WTC11 (cell line): ENCODE results near the gene GALNT9. TPM values are rescaled to one million over a fixed set of nuclear protein-coding genes. Genes with fewer than 3 reads are reported as not detected.

ENCODE experiments used
- ATAC-seq: fragments of 200-7000 bp; cut with Tn5 transposase; 2 replicates; pipeline ENCODE4 v1.10.0; 2021; ENCODE audit warnings: mild to moderate bottlenecking, moderate library complexity
- CTCF ChIA-PET: fragments of 300-600 bp; sonication (Branson Sonifier 250); formaldehyde crosslinking; loops from one replicate; lab custom pipeline; 2021; ENCODE audit warnings: antibody characterized with exemption; lab: Charles Lee
- POLR2A ChIA-PET: fragments of 350-600 bp; sonication (Branson Sonifier 250); formaldehyde crosslinking; loops from one replicate; lab custom pipeline; 2021; ENCODE audit warnings: antibody characterized with exemption; lab: Charles Lee
- DNase-seq: peaks from one replicate; pipeline ENCODE4 v3.0.0; 2021; ENCODE audit warnings: low spot score
- H3K27ac Mint-ChIP-seq: 2 replicates; pipeline ENCODE4 v1.8.0; 2021; ENCODE audit warnings: mixed read lengths
- H3K27me3 Mint-ChIP-seq: 2 replicates; pipeline ENCODE4 v1.8.0; 2021; ENCODE audit warnings: low read depth, mild to moderate bottlenecking, moderate library complexity, mixed read lengths
- H3K36me3 Mint-ChIP-seq: 2 replicates; pipeline ENCODE4 v1.8.0; 2021; ENCODE audit warnings: mixed read lengths
- H3K4me1 Mint-ChIP-seq: 2 replicates; pipeline ENCODE4 v1.8.0; 2022; ENCODE audit warnings: mixed read lengths
- H3K4me3 Mint-ChIP-seq: 2 replicates; pipeline ENCODE4 v1.8.0; 2021; ENCODE audit warnings: mild to moderate bottlenecking, moderate library complexity, mixed read lengths
- H3K9me3 Mint-ChIP-seq: 2 replicates; pipeline ENCODE4 v1.8.0; 2021; ENCODE audit warnings: mixed read lengths
- AR ChIP-seq: fragments of 250-450 bp; sonication (Bioruptor Pico); IDR thresholded peaks from 2 replicates; pipeline ENCODE4 v1.9.0; 2021; ENCODE audit warnings: mild to moderate bottlenecking
- ARID4B ChIP-seq: sonication (generic); formaldehyde crosslinking; IDR thresholded peaks from 2 replicates; pipeline ENCODE4 v1.8.0; 2023; ENCODE audit warnings: missing genetic modification reagents, mild to moderate bottlenecking, borderline replicate concordance
- CTCF ChIP-seq: fragments of 200-600 bp; IDR thresholded peaks from 2 replicates; pipeline ENCODE4 v1.8.0; 2022; ENCODE audit warnings: antibody characterized with exemption
- ERG ChIP-seq: fragments of 250-450 bp; sonication (Bioruptor Pico); IDR thresholded peaks from 2 replicates; pipeline ENCODE4 v1.8.0; 2021; ENCODE audit warnings: mild to moderate bottlenecking
- ESRRA ChIP-seq: sonication (generic); formaldehyde crosslinking; IDR thresholded peaks from 2 replicates; pipeline ENCODE4 v1.8.1; 2022; ENCODE audit warnings: mild to moderate bottlenecking, missing genetic modification reagents, borderline replicate concordance
- HMGA2 ChIP-seq: fragments of 250-450 bp; sonication (Bioruptor Pico); IDR thresholded peaks from 2 replicates; pipeline ENCODE4 v1.4.0; 2021; ENCODE audit warnings: mild to moderate bottlenecking, moderate library complexity
- MXD4 ChIP-seq: fragments of 250-450 bp; sonication (Bioruptor Pico); IDR thresholded peaks from 2 replicates; pipeline ENCODE4 v1.8.0; 2021; ENCODE audit warnings: mild to moderate bottlenecking, moderate library complexity, borderline replicate concordance
- NR1H2 ChIP-seq: sonication (generic); formaldehyde crosslinking; IDR thresholded peaks from 2 replicates; pipeline ENCODE4 v1.9.0; 2021; ENCODE audit warnings: mild to moderate bottlenecking, moderate library complexity, missing genetic modification reagents
- NR2C2 ChIP-seq: sonication (generic); formaldehyde crosslinking; IDR thresholded peaks from 2 replicates; pipeline ENCODE4 v1.8.0; 2022; ENCODE audit warnings: mild to moderate bottlenecking, missing genetic modification reagents
- TP53 ChIP-seq: sonication (generic); formaldehyde crosslinking; IDR thresholded peaks from 2 replicates; pipeline ENCODE4 v1.8.1; 2023; ENCODE audit warnings: mild to moderate bottlenecking, missing genetic modification reagents
- USF1 ChIP-seq: sonication (generic); formaldehyde crosslinking; IDR thresholded peaks from 2 replicates; pipeline ENCODE4 v1.8.0; 2022; ENCODE audit warnings: mild to moderate bottlenecking, missing genetic modification reagents
- ZBTB21 ChIP-seq: sonication (generic); formaldehyde crosslinking; IDR thresholded peaks from 2 replicates; pipeline ENCODE4 v1.8.1; 2023; ENCODE audit warnings: mild to moderate bottlenecking, missing genetic modification reagents, borderline replicate concordance
- ZNF232 ChIP-seq: sonication (generic); formaldehyde crosslinking; IDR thresholded peaks from 2 replicates; pipeline ENCODE4 v1.8.0; 2022; ENCODE audit warnings: mild to moderate bottlenecking, missing genetic modification reagents
- ZNF281 ChIP-seq: sonication (generic); formaldehyde crosslinking; IDR thresholded peaks from 2 replicates; pipeline ENCODE4 v1.8.0; 2023; ENCODE audit warnings: mild to moderate bottlenecking, missing genetic modification reagents
- ZNF416 ChIP-seq: fragments of 250-450 bp; sonication (Bioruptor Pico); IDR thresholded peaks from 2 replicates; pipeline ENCODE4 v1.9.0; 2021; ENCODE audit warnings: mild to moderate bottlenecking, inconsistent platforms
- ZSCAN18 ChIP-seq: fragments of 250-450 bp; sonication (Bioruptor Pico); IDR thresholded peaks from 2 replicates; pipeline ENCODE4 v2.1.2; 2022; ENCODE audit warnings: mild to moderate bottlenecking, moderate library complexity
- total RNA-seq: library from RNA; stranded (reverse); gene quantifications from 3 replicates; pipeline ENCODE4 v1.2.3, GENCODE V29; 2021

GALNT9 gene
- total RNA-seq, 1 experiment from 2014 or later: 0.90 TPM

- DNase-seq: no peak
- peaks cover 23% of the 10 kb centered on the region for H3K27me3 Mint-ChIP-seq
- TF ChIP-seq NR2C2 (CRISPR knock-in tag) (no peak), AR (CRISPR knock-in tag) (no peak), MXD4 (no peak), ZNF281 (CRISPR knock-in tag) (no peak), ERG (CRISPR knock-in tag) (no peak), ESRRA (CRISPR knock-in tag) (no peak), CTCF (no peak), HMGA2 (no peak), USF1 (CRISPR knock-in tag) (no peak), NR1H2 (no peak), ZNF232 (CRISPR knock-in tag) (no peak), ZNF416 (CRISPR knock-in tag) (no peak), TP53 (CRISPR knock-in tag) (no peak), ARID4B (CRISPR knock-in tag) (no peak), ZSCAN18 (no peak), ZBTB21 (CRISPR knock-in tag) (no peak)
- no peak for ATAC-seq
- no peak overlapping the region for H3K4me3 Mint-ChIP-seq
- H3K36me3 Mint-ChIP-seq: no peaks in the 10 kb centered on the region
- H3K27ac Mint-ChIP-seq: no peak overlapping the region
- peaks cover 13% of the 10 kb centered on the region for H3K9me3 Mint-ChIP-seq
- no peaks in the 10 kb centered on the region for H3K4me1 Mint-ChIP-seq
- ChIA-PET CTCF (interaction anchor here (1.1 to 2.7 kb wide), 4 partner anchors 9 to 243 kb away, joined by 3 to 10 read pairs (median 5); no protein-coding TSS in a partner anchor), POLR2A (no interaction called here)
Measured at GRCh38 chr12:132170637-132171292, 158.6 kb downstream of the GALNT9 start.
